IPS-20b (cell line): ENCODE results near the gene HOOK2.

Source experiments
- H3K27ac ChIP-seq: one replicate; pipeline ENCODE4 v1.5.1; 2013; ENCODE audit warnings: low read length
- H3K27me3 ChIP-seq: 2 replicates; pipeline ENCODE4 v1.6.1; 2013; ENCODE audit warnings: mild to moderate bottlenecking, low read length, inconsistent platforms; ENCODE audit not compliant: insufficient read depth
- H3K36me3 ChIP-seq: 2 replicates; pipeline ENCODE4 v1.6.1; 2013; ENCODE audit warnings: low read depth, mild to moderate bottlenecking, inconsistent platforms, low read length, moderate library complexity; ENCODE audit not compliant: insufficient read depth
- H3K4me1 ChIP-seq: 2 replicates; pipeline ENCODE4 v1.6.1; 2013; ENCODE audit warnings: mild to moderate bottlenecking, control low read depth, inconsistent platforms, low read length, moderate library complexity; ENCODE audit not compliant: insufficient read depth
- H3K4me3 ChIP-seq: 2 replicates; pipeline ENCODE4 v1.5.1; 2013; ENCODE audit warnings: mild to moderate bottlenecking, low read length, inconsistent platforms
- H3K9ac ChIP-seq: 2 replicates; pipeline ENCODE4 v1.6.1; 2013; ENCODE audit warnings: low read depth, mild to moderate bottlenecking, inconsistent platforms, low read length, moderate library complexity
- H3K9me3 ChIP-seq: 2 replicates; pipeline ENCODE4 v1.6.1; 2013; ENCODE audit warnings: mild to moderate bottlenecking, low read depth, low read length, inconsistent platforms; ENCODE audit not compliant: insufficient read depth

HOOK2 gene

DNA sequence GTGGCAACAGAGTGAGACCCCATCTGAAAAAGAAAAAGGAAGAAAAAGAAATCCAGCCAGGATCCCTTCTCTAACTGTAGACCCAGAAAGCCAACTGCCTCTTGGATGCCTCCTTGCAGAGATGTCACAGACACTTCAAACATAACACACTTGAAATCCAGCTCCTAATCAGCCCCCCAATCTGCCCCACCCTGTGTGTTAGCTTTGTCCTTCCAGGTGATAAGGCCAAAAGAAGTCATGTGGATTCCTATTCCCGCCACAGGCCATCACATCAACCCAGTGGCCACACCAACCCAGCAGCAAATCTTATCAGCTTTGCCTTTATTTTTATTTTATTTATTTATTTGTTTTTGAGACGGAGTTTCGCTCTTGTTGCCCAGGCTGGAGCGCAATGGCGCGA lies 15.7 kb downstream of the HOOK2 start:
- Histone ChIP-seq H3K27ac (no peak overlapping the region), H3K36me3 (peaks cover 20% of the 10 kb centered on the region), H3K4me3 (no peak overlapping the region), H3K4me1 (no peaks in the 10 kb centered on the region), H3K9ac (no peak overlapping the region), H3K9me3 (no peaks in the 10 kb centered on the region), H3K27me3 (peaks cover 4% of the 10 kb centered on the region; the same call in 1 of the 2 replicates)

DNA sequence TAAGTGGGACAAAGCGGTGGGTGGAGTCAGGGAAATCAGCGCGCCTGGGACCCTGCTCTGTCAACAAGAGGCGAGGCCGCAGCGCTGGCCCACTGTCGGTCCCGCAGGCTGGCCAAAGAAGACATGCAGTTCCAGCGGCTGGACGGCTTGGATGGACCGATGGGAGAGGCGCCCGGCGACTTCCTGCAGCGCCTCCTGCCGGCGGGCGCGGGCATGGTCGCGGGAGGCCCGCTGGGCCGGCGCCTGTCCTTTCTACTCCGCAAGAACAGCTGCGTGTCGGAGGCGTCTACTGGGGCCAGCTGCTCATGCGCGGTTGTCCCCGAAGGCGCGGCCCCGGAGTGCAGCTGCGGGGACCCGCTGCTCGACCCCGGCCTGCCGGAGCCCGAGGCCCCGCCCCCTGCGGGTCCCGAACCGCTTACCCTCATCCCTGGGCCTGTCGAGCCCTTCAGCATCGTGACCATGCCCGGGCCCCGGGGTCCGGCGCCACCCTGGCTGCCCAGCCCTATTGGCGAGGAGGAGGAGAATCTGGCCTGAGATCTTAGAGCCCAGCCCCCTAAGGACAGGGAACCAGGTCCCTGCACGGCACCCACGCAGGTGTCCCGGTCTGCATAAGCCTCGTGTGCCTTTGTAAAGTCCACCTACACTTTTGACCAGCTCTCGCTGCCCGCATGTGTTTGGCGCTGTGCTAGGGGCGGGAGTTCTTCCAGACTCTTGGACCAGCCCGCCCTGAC lies 17.6 kb downstream of the HOOK2 start:
- H3K9ac ChIP-seq = no peak overlapping the region; the same call in 1 of the 2 replicates

DNA sequence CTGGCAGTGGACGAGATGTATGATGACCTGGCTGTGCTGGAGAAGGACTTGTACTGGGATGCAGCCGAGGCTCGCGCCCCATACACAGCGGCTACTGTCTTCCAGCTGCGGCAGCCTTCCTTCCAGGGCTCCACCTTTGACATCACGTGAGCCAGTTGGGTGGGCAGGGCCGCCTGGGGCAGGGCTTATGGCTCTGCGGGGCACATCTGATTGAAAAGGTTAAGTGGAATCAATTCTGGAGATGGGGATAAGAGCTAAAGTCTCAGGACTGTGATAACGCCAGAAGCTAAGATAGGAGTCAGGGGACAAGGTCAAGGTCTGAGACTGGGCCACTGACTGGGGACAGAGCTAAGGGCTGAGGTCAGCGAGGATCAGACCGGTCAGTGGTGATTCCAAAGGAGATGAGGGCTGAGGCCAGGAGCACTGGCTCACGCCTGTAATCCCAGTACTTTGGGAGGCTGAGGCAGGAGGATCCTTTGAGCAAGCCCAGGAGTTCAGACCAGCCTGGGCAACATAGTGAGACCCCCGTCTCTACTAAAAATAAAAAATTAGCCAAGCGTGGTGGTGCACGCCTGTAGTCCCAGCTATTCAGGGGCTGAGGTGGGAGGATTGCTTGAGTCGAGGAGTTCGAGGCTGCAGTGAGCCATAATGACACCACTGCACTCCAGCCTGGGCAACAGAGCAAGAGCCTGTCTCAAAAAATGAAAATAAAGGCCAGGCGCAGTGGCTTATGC lies 19.0 kb downstream of the HOOK2 start:
- Histone ChIP-seq H3K27ac (no peak overlapping the region), H3K9me3 (no peaks in the 10 kb centered on the region), H3K9ac (no peak overlapping the region), H3K36me3 (no peaks in the 10 kb centered on the region), H3K4me1 (no peaks in the 10 kb centered on the region), H3K4me3 (no peak overlapping the region), H3K27me3 (peaks cover 26% of the 10 kb centered on the region)

More for the DNA sequence above, 17.6 kb downstream of the HOOK2 start:
- Histone ChIP-seq H3K36me3 (peaks cover 9% of the 10 kb centered on the region; the same call in 1 of the 2 replicates), H3K4me1 (no peaks in the 10 kb centered on the region), H3K4me3 (peak overlapping the region; percentile 61), H3K27me3 (peaks cover 13% of the 10 kb centered on the region; the same call in 1 of the 2 replicates), H3K27ac (no peak overlapping the region), H3K9me3 (no peaks in the 10 kb centered on the region)

DNA sequence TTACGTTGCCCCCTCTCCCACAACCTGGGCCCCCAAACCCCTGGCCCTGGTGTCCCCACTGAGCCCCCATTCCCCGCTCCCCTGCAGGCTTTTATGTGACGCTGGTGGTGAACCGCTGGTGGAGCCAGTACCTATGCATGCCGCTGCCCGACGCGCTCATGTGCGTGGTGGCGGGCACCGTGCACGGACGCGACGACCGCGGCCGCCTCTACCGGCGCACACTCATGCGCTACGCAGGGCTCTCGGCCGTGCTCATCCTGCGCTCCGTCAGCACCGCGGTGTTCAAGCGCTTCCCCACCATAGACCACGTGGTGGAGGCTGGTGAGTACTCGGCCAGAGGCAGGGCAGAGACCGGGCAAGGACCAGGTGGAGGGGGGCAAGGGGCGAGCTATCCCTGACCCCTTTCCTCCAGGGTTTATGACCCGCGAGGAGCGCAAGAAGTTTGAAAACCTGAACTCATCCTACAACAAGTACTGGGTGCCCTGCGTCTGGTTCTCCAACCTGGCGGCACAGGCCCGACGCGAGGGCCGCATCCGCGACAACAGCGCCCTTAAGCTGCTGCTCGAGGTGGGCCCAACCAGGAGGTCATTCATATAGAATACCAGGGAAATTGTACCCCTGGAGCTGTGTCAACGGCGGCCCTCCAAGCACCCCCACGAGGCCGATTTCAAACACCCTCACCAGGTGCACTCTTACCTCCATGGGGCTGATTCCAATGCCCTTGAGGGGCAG lies 20.7 kb downstream of the HOOK2 start:
- Histone ChIP-seq H3K27ac (no peak overlapping the region), H3K9me3 (no peaks in the 10 kb centered on the region), H3K4me1 (no peaks in the 10 kb centered on the region), H3K36me3 (no peaks in the 10 kb centered on the region), H3K9ac (no peak overlapping the region), H3K4me3 (no peak overlapping the region), H3K27me3 (peaks cover 43% of the 10 kb centered on the region)

DNA sequence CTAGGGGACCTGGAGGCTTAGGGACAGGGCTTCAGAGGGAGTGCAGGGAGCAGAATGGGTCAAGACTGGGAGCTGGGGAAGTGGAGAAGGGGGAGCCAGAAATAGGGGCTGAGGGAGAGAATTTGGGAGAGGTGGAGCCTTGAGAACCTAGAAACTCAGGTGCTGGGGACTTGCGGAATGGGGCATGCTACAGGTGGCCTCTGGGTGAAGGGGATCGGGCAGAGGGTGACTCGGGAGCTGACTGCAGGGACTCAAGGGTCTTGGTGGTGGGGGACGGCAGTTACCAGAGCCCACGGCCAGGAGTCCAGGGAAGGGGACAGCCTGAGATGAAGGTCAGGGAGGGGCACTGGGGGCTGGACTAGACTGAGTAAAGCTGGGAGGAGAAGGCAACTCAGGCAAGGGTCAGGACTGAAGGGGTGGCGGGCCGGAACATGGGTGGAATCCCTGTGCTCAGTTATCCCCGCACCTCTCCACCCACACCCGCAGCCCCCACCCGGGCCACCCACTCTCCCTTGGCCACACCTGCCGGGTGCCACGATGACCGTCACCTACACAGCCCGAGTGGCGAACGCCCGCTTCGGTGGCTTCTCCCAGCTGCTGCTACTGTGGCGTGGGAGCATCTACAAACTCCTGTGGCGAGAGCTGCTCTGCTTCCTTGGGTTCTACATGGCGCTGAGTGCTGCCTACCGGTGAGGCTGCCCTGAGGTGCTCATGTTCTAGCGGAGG lies 23.1 kb downstream of the HOOK2 start:
- H3K27ac ChIP-seq = no peak overlapping the region
- H3K9ac ChIP-seq = no peak overlapping the region
- no peaks in the 10 kb centered on the region for H3K4me1 ChIP-seq
- H3K36me3 ChIP-seq = peaks cover 9% of the 10 kb centered on the region; the same call in 1 of the 2 replicates
- no peaks in the 10 kb centered on the region for H3K9me3 ChIP-seq
- peaks cover 40% of the 10 kb centered on the region for H3K27me3 ChIP-seq
- H3K4me3 ChIP-seq = peak overlapping the region; percentile 62; the same call in 1 of the 2 replicates

DNA sequence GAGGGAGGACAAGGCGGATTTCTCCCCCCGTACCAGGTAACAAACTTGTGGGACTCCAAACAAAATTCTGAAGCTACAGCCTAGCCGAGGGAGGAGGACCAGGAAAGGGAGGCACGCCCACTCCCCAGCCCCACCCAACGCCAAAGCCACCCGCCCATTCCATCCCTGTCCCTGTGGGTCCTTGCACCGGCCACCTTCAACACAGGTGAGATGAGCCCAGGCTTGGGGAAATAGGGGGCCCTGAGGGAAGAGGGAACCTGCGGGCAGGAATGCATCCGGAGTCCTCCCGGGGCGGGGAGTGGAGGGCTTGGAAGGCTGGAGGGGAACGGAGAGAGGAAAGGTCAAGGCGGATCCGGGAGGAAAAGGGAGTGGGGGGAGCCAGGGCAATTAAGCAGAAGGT lies 23.7 kb downstream of the HOOK2 start, which contains the start of gene BEST2:
BEST2 (plus strand) TSS at position 157 of the 400 bp plus-strand sequence. CDS start 802 bp downstream, outside the sequence.
- Histone ChIP-seq H3K27me3 (peaks cover 40% of the 10 kb centered on the region), H3K9ac (no peak within 1 kb of the TSS), H3K4me1 (no peaks in the 10 kb centered on the region)

DNA sequence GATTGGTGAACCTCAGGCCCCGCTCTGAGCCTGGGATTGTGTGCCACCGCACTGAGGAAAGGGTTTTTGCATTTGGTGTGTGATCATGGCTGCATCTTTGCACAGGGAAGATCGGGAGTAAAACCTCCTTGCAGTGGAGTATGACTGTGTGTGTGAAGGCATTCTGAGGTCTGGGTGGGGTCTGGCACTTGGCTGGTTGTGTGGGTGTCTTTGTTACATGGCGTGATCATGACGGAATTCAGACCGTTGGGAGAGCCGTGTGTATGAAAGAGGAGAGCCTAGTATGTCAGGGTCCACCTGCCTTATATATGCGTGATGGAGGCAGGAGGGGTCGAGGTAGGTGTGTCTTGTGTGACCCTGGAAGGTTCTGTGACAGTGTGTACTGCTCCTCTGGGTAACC lies 24.5 kb downstream of the HOOK2 start:
- Histone ChIP-seq H3K9me3 (no peaks in the 10 kb centered on the region), H3K4me3 (no peak overlapping the region), H3K36me3 (peaks cover 22% of the 10 kb centered on the region), H3K4me1 (no peaks in the 10 kb centered on the region), H3K9ac (no peak overlapping the region), H3K27me3 (peaks cover 40% of the 10 kb centered on the region), H3K27ac (no peak overlapping the region)

More for the DNA sequence above, 23.7 kb downstream of the HOOK2 start, which contains the start of gene BEST2:
- Histone ChIP-seq H3K27ac (no peak within 1 kb of the TSS), H3K4me3 (peak within 1 kb of the TSS; percentile 62; the same call in 1 of the 2 replicates), H3K36me3 (peaks cover 15% of the 10 kb centered on the region; the same call in 1 of the 2 replicates), H3K9me3 (no peaks in the 10 kb centered on the region)

DNA sequence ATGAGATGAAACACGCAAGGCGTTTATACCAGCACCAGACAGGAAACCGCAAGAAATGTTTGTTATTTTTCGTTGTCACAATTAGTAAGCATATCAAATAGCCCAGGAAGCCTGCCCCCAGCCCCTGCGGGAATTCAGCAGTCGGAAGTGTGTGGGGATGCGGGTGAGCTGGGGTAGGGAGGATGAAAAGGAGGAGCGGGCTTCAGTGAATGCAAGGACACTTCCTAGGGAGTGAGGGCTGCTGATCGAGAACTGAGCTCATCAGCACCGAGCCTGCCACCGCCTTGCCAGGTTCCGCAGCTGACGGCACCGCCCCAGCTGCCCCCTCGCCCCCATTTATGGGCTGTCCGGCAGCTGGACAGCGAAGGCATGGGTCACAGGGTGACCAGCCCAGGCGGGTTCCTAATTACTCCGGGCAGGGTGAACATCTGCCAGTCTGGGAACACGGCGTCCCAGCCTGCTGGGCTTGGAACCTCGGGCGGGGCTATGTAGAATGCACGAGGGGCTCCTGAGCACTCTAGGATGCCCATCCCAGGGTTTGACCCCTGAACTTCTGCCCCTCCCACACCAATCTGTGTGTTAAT lies 25.3 kb downstream of the HOOK2 start:
- peaks cover 29% of the 10 kb centered on the region for H3K36me3 ChIP-seq
- H3K27ac ChIP-seq = no peak overlapping the region
- H3K4me1 ChIP-seq = no peaks in the 10 kb centered on the region
- H3K27me3 ChIP-seq = peaks cover 40% of the 10 kb centered on the region
- no peak overlapping the region for H3K9ac ChIP-seq
- no peaks in the 10 kb centered on the region for H3K9me3 ChIP-seq
- no peak overlapping the region for H3K4me3 ChIP-seq

DNA sequence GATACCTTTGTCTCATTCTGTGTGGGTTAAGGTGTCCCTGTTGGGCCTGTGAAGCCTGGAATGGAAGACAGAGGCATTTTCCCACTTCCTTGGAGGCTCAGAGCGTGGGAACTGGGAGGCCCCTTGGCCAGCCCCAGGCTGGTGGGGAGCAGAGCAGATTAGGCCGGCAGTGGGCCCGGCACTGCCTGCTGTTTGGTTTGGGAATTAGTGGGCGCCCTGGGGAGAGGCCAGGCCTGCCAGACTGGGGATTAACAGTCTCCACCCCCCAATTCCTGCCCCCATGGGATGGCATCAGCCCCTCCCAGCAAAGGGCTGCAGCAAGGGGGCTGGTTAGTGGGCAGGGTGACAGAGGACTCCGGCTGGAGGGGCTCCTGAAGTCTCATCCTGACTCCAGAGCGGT lies 26.9 kb downstream of the HOOK2 start:
- Histone ChIP-seq H3K4me1 (no peaks in the 10 kb centered on the region), H3K36me3 (peaks cover 37% of the 10 kb centered on the region), H3K27me3 (peaks cover 36% of the 10 kb centered on the region), H3K9me3 (no peaks in the 10 kb centered on the region), H3K9ac (no peak overlapping the region), H3K27ac (no peak overlapping the region), H3K4me3 (no peak overlapping the region)

DNA sequence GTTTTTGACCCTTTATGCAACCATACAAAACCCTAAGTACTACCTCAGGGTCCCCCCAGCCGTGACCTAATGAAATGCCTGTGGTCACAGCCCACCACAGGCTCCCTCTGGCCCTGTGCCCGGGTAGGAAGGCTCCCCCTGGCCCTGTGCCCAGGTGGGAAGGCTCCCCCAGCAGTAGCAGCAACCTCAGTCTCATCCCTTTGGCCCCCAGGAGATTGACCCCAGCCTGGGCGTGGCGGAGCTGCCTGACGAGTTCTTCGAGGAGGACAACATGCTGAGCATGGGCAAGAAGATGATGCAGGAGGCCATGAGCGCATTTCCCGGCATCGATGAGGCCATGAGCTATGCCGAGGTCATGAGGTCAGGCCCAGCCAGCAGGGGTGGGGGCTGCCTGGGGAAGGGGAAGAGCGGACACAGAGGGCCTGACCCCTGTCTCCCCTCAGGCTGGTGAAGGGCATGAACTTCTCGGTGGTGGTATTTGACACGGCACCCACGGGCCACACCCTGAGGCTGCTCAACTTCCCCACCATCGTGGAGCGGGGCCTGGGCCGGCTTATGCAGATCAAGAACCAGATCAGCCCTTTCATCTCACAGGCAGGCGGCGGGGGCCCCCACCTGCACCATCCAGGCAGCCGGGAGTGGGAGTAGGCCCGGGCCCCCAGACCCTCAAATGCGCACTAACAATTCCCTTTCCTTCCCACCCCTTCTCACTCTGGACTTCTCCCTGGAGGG lies 30.0 kb downstream of the HOOK2 start:
- H3K9me3 ChIP-seq = no peaks in the 10 kb centered on the region
- H3K4me3 ChIP-seq = no peak overlapping the region
- no peaks in the 10 kb centered on the region for H3K4me1 ChIP-seq
- H3K27me3 ChIP-seq = peaks cover 9% of the 10 kb centered on the region
- H3K9ac ChIP-seq = no peak overlapping the region
- H3K27ac ChIP-seq = no peak overlapping the region
- peaks cover 44% of the 10 kb centered on the region for H3K36me3 ChIP-seq
